Tibial artery (tissue), 4 donors: Measurements from ENCODE around the gene CDH22.

ENCODE experiments used
- DNase-seq, 2 donors: peaks; one replicate each; pipeline ENCODE4 v3.0.0-alpha.2; 2019
- H3K27ac ChIP-seq, 2 donors: fragments of 200-600 bp; sonication (generic) in 1 of 2; 1 replicate in 1 of 2; 2 replicates in 1 of 2; pipeline ENCODE4 v1.5.1; 2018 to 2019; ENCODE audit warnings: mild to moderate bottlenecking in 1 of 2
- H3K27me3 ChIP-seq, 2 donors: fragments of 200-600 bp; sonication (generic) in 1 of 2; one replicate each; pipeline versions ENCODE4 v1.5.1 to v1.6.0; 2016 to 2019
- H3K36me3 ChIP-seq, 3 donors: fragments of 200-600 bp; sonication (generic) in 2 of 3; one replicate each; pipeline ENCODE4 v1.5.1; 2016 to 2019; ENCODE audit warnings: mild to moderate bottlenecking in 2 of 3
- H3K4me1 ChIP-seq, 4 donors: fragments of 200-600 bp; sonication (generic) in 2 of 4; 1 replicate in 3 of 4; 2 replicates in 1 of 4; pipeline ENCODE4 v1.5.1; 2016 to 2019
- H3K4me3 ChIP-seq, 2 donors: fragments of 200-600 bp; sonication (generic) in 1 of 2; 1 replicate in 1 of 2; 2 replicates in 1 of 2; pipeline ENCODE4 v1.5.1; 2018 to 2019; ENCODE audit warnings: mild to moderate bottlenecking in 2 of 2
- H3K9me3 ChIP-seq, 3 donors: fragments of 200-600 bp; sonication (generic) in 1 of 3; one replicate each; pipeline ENCODE4 v1.5.1; 2016 to 2019
- CTCF ChIP-seq, 2 experiments: fragments of 200-600 bp in 1 of 2; fragments of 450-650 bp in 1 of 2; IDR thresholded peaks; one replicate each; pipeline ENCODE4 v1.5.1; 2017 to 2019; ENCODE audit warnings: antibody characterized with exemption in 2 of 2, mild to moderate bottlenecking in 1 of 2, moderate library complexity in 1 of 2
- intact Hi-C: fragments of 100-400 bp; cut with DNase I; formaldehyde crosslinking; loops from one replicate; pipeline ENCODE4 v1.15.0; 2023; ENCODE audit warnings: low total_unique reads

The CDH22 gene

GRCh38 chr20:46276531-46276930 is 31.8 kb downstream of the CDH22 start:
- Histone ChIP-seq H3K27me3 (peaks cover 0 to 60% of the 10 kb centered on the region in 2 donors), H3K4me1 (no peaks in the 10 kb centered on the region), H3K9me3 (peaks cover 0 to 16% (median 15%) of the 10 kb centered on the region in 3 donors), H3K36me3 (no peaks in the 10 kb centered on the region), H3K27ac (no peak overlapping the region), H3K4me3 (no peak overlapping the region)
- intact Hi-C loops = loop anchor here (10.0 kb wide), 1 partner anchor 142 kb away; no protein-coding TSS in a partner anchor
- DNase-seq = no peak
- TF ChIP-seq CTCF (IDR thresholded peaks at IDR 0.05) = no peak

GRCh38 chr20:46275091-46275490 is 33.2 kb downstream of the CDH22 start:
- Histone ChIP-seq H3K27ac (no peak overlapping the region), H3K9me3 (peaks cover 0 to 16% (median 15%) of the 10 kb centered on the region in 3 donors), H3K36me3 (no peaks in the 10 kb centered on the region), H3K27me3 (peaks cover 0 to 52% of the 10 kb centered on the region in 2 donors), H3K4me3 (no peak overlapping the region), H3K4me1 (no peaks in the 10 kb centered on the region)
- TF ChIP-seq CTCF (IDR thresholded peaks at IDR 0.05) = no peak
- DNase-seq = no peak
- intact Hi-C loops = loop anchor here (10.0 kb wide), 1 partner anchor 140 kb away; no protein-coding TSS in a partner anchor

GRCh38 chr20:46273717-46274116 is 34.6 kb downstream of the CDH22 start:
- Histone ChIP-seq H3K4me3 (no peak overlapping the region), H3K4me1 (no peaks in the 10 kb centered on the region), H3K27ac (no peak overlapping the region), H3K27me3 (peaks cover 0 to 56% of the 10 kb centered on the region in 2 donors), H3K36me3 (no peaks in the 10 kb centered on the region), H3K9me3 (peaks cover 0 to 16% (median 15%) of the 10 kb centered on the region in 3 donors)
- no peak for DNase-seq
- intact Hi-C loops = loop anchor here (10.0 kb wide), 1 partner anchor 139 kb away; no protein-coding TSS in a partner anchor
- no peak for TF ChIP-seq CTCF (IDR thresholded peaks at IDR 0.05)

GRCh38 chr20:46272389-46273047 is 35.8 kb downstream of the CDH22 start:
- H3K27me3 ChIP-seq = peaks cover 0 to 56% of the 10 kb centered on the region in 2 donors

GRCh38 chr20:46270977-46271744 is 37.1 kb downstream of the CDH22 start:
- no peak overlapping the region for H3K27ac ChIP-seq
- DNase-seq = no peak
- no peaks in the 10 kb centered on the region for H3K36me3 ChIP-seq
- no peak overlapping the region for H3K4me3 ChIP-seq
- intact Hi-C loops = loop anchor here (10.0 kb wide), 1 partner anchor 136 kb away; no protein-coding TSS in a partner anchor
- H3K27me3 ChIP-seq = peaks cover 0 to 54% of the 10 kb centered on the region in 2 donors
- no peaks in the 10 kb centered on the region for H3K4me1 ChIP-seq
- TF ChIP-seq CTCF (IDR thresholded peaks at IDR 0.05) = no peak
- peaks cover 0 to 16% (median 15%) of the 10 kb centered on the region in 3 donors for H3K9me3 ChIP-seq

More at GRCh38 chr20:46272389-46273047, 35.8 kb downstream of the CDH22 start:
- Histone ChIP-seq H3K36me3 (no peaks in the 10 kb centered on the region), H3K27ac (no peak overlapping the region), H3K4me3 (no peak overlapping the region), H3K9me3 (peaks cover 0 to 16% (median 15%) of the 10 kb centered on the region in 3 donors), H3K4me1 (no peaks in the 10 kb centered on the region)
- TF ChIP-seq CTCF (IDR thresholded peaks at IDR 0.05) = no peak
- no peak for DNase-seq
- intact Hi-C loops = loop anchor here (10.0 kb wide), 1 partner anchor 138 kb away; no protein-coding TSS in a partner anchor
